DOHH2 (cell line): Measurements from ENCODE around the gene LRRC3.

Experiments used
- EZH2phosphoT487 ChIP-seq: fragments of 200-600 bp; sonication (generic); IDR thresholded peaks from 2 replicates; pipeline ENCODE4 v1.6.1; 2017; ENCODE audit warnings: borderline replicate concordance, mild to moderate bottlenecking, antibody characterized with exemption, low read length, moderate library complexity, mixed read lengths
- TF ChIP-seq, protein P1 (sequence below): fragments of 200-600 bp; sonication (generic); IDR thresholded peaks from one replicate; pipeline ENCODE4 v1.5.1; 2014; ENCODE audit warnings: antibody characterized with exemption, mild to moderate bottlenecking, low read depth, low read length; ENCODE audit not compliant: poor library complexity, severe bottlenecking

DNA sequence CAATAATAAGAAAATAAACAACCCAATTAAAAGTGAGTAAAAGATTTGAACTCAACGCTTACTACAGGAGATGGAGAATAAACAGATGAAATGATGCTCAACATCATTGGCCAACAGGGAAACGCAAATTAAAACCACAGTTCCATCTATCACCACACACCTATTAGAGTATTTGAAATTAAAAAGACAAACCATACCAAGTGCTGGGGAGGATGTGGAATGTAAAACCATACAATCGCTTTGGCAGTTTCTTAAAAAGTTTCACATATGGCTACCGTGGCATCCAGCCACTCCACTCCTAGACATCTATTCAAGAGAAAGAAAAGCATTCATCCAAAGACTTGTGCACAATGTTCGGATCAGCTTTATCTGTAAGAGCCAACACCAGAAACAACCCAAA is 1.3 kb upstream of the LRRC3 start:
- TF ChIP-seq, protein P1, sequence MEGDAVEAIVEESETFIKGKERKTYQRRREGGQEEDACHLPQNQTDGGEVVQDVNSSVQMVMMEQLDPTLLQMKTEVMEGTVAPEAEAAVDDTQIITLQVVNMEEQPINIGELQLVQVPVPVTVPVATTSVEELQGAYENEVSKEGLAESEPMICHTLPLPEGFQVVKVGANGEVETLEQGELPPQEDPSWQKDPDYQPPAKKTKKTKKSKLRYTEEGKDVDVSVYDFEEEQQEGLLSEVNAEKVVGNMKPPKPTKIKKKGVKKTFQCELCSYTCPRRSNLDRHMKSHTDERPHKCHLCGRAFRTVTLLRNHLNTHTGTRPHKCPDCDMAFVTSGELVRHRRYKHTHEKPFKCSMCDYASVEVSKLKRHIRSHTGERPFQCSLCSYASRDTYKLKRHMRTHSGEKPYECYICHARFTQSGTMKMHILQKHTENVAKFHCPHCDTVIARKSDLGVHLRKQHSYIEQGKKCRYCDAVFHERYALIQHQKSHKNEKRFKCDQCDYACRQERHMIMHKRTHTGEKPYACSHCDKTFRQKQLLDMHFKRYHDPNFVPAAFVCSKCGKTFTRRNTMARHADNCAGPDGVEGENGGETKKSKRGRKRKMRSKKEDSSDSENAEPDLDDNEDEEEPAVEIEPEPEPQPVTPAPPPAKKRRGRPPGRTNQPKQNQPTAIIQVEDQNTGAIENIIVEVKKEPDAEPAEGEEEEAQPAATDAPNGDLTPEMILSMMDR, result no peak
- TF ChIP-seq EZH2phosphoT487, result no peak
